ES-I3 (cell line): ENCODE results near the gene FHL2.

Experiments
- H3K36me3 ChIP-seq: 2 replicates; pipeline ENCODE4 v1.6.1; 2013; ENCODE audit warnings: mild to moderate bottlenecking, low read length, control low read depth, moderate library complexity; ENCODE audit not compliant: insufficient read depth
- H3K4me1 ChIP-seq: 2 replicates; pipeline ENCODE4 v1.6.1; 2013; ENCODE audit warnings: mild to moderate bottlenecking, control low read depth, low read length; ENCODE audit not compliant: insufficient read depth
- H3K9ac ChIP-seq: 2 replicates; pipeline ENCODE4 v1.6.1; 2013; ENCODE audit warnings: low read depth, mild to moderate bottlenecking, low read length, moderate library complexity
- H3K9me3 ChIP-seq: 2 replicates; pipeline ENCODE4 v1.6.1; 2013; ENCODE audit warnings: mild to moderate bottlenecking, low read length, moderate library complexity; ENCODE audit not compliant: control insufficient read depth, insufficient read depth

The FHL2 gene, protein sequence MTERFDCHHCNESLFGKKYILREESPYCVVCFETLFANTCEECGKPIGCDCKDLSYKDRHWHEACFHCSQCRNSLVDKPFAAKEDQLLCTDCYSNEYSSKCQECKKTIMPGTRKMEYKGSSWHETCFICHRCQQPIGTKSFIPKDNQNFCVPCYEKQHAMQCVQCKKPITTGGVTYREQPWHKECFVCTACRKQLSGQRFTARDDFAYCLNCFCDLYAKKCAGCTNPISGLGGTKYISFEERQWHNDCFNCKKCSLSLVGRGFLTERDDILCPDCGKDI

GRCh38 chr2:105398336-105399206 is at the start of gene FHL2:
Gene FHL2, minus strand, starts transcription at chr2:105399051. Its CDS starts 12,535 bp downstream, at chr2:105386516.
- peak within 1 kb of the TSS; percentile 87 for H3K9ac ChIP-seq
- H3K9me3 ChIP-seq = no peaks in the 10 kb centered on the region
- no peaks in the 10 kb centered on the region for H3K36me3 ChIP-seq
- peaks cover 23% of the 10 kb centered on the region for H3K4me1 ChIP-seq

DNA sequence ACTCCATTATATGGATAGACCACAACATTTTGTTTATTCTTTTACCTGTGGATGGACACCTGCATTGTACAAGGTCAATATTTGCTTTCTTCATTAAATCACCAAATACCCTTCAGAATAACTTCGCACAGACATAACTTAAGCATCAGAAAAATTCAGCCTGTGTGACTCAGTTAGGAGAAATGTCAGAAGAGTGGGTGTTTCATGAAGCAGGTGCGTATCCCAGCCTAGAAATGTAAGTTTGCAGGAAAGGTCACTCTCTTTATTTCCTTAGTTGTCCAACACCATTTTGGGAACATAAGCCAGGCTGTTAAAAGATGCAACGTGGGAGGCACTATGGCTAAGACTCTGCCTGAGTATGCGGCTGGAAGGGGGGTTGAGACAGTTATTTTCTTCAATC is 48.6 kb upstream of the FHL2 start:
- Histone ChIP-seq H3K9me3 (no peaks in the 10 kb centered on the region), H3K9ac (no peak overlapping the region), H3K36me3 (no peaks in the 10 kb centered on the region), H3K4me1 (peaks cover 6% of the 10 kb centered on the region; the same call in 1 of the 2 replicates)

DNA sequence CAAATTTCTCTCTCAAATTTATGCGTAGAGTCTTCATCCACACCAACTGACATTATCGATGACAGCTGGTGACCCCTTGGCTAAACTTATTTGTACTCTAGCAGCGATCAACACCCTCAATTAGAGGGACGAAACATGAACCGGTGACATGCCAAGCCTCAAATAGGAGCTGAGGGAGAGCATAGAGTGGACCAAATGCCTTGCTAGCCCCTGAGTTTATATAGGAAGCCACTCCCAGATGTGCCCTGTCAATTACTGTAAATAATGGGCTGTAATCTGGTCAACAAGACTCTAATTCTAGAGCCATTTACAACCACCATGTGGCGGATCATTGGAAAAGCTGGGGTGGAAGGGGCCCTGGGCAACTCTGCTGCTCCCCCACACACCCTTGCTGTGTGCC is 47.6 kb upstream of the FHL2 start:
- Histone ChIP-seq H3K9ac (no peak overlapping the region), H3K4me1 (peaks cover 13% of the 10 kb centered on the region), H3K36me3 (no peaks in the 10 kb centered on the region), H3K9me3 (no peaks in the 10 kb centered on the region)

DNA sequence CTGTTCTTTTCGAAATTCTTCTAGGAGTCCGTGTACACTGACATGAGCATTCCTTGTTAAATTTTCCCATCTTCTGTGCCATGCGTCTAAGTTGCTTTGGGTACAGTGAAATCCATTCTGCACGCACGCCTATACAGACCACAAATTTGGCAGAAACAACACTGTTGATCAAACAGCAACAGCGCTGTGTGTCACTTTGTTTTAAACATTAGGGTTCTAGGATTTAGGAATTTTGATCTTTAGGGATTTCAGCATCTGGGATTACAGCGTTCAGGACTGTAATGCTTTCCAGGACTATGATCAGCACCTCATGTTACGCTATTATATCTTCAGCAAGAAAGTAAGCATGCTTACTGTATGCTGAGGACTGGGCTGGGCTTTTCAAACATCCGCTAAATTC is 47.1 kb upstream of the FHL2 start:
- no peak overlapping the region for H3K9ac ChIP-seq

DNA sequence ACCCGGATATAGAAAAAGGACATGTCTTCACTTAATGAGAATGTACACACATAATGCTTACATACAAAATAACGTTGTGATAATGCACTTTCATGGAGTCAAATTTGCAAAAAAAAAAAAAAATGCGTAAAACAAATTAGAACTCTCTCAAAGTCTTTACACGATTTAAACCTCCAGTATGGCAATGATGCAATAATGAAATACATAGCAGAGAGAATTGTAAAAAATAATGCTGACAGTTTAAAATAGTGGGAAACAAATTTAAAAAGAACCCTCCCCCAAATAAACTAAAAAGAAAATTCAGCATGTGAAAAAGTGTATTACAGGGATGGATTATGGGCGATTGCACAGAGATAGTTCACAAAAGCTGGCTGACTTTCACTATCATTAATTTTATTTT is 46.6 kb upstream of the FHL2 start:
- Histone ChIP-seq H3K36me3 (no peaks in the 10 kb centered on the region), H3K9ac (no peak overlapping the region), H3K4me1 (peaks cover 15% of the 10 kb centered on the region), H3K9me3 (no peaks in the 10 kb centered on the region)

More for the DNA sequence above, 47.1 kb upstream of the FHL2 start:
- peaks cover 15% of the 10 kb centered on the region for H3K4me1 ChIP-seq
- no peaks in the 10 kb centered on the region for H3K9me3 ChIP-seq
- no peaks in the 10 kb centered on the region for H3K36me3 ChIP-seq

DNA sequence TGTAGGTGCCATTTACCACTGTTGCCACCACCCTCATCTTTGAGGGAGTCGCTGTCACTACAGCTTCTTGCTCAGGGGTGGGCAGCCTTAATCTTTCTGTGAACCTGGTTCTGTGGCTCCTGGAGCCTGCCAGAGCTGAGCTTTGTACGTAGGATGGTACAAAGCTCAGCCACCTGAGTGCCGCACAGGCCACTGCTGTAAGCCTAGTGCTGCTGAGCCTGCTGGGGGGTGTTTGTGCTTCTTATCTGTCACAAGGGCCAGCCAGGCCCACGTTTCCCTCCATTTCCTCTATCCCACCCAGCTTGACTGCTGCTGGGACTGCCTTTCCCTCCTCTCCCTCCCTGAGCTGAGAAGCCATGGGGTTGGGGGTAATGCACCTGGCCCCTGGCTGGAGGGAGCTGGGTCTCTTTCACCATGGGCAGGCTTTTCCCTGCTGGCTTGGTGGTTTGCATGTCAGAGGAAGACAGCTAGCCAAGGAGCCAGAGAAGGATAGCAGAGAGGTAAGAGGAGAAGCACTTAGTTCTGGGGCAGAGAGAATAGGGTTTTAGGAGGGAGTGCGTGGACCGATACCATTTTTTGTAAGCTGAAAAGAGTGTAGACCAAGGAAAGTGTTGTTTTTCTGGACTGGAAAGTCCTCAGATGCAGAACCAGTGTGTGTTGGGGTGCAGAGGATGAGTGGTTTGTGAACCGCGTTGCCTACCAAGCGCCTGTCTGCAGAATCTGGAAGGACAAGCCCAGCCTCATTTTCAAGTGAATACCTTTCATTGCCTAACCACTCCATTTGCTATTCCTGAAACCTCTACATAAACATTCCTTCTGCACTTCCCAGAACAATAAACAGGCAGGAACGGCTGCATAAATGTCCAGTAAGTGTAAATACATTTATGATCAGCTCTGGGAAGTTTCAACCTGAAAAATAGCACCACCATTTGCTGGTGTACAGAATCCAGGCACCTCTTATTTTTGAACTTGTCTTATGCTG is 45.1 kb upstream of the FHL2 start:
- Histone ChIP-seq H3K36me3 (no peaks in the 10 kb centered on the region), H3K9ac (no peak overlapping the region), H3K4me1 (peaks cover 16% of the 10 kb centered on the region), H3K9me3 (no peaks in the 10 kb centered on the region)

GRCh38 chr2:105442721-105443120 is 43.9 kb upstream of the FHL2 start:
- Histone ChIP-seq H3K9me3 (no peaks in the 10 kb centered on the region), H3K36me3 (no peaks in the 10 kb centered on the region), H3K9ac (no peak overlapping the region), H3K4me1 (peaks cover 20% of the 10 kb centered on the region)

DNA sequence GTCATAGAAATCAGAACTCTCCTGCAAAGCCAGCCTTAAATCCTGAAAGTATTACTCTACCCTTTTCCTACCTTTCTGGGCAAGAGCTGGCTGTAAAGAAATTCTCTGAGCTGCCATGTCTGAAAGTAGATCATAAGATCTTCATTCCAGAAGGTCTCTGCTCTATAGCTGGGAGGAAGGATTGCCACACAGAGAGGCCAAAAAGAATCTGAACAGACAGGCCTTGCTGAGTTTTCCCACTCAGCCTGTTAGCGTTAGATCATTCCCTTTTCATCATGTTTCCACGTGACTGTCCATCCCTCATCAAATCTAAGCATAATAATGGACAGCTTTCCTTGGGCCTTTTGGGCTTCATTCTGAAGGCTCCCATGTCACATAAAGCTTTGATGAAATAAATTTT is 43.2 kb upstream of the FHL2 start:
- Histone ChIP-seq H3K4me1 (peaks cover 20% of the 10 kb centered on the region), H3K9me3 (no peaks in the 10 kb centered on the region), H3K9ac (no peak overlapping the region), H3K36me3 (no peaks in the 10 kb centered on the region)

- no peaks in the 10 kb centered on the region for H3K9me3 ChIP-seq
- no peaks in the 10 kb centered on the region for H3K36me3 ChIP-seq
- H3K9ac ChIP-seq = no peak overlapping the region
- peaks cover 17% of the 10 kb centered on the region for H3K4me1 ChIP-seq
Measured at GRCh38 chr2:105439141-105439540, 40.3 kb upstream of the FHL2 start.

- Histone ChIP-seq H3K36me3 (no peaks in the 10 kb centered on the region), H3K9me3 (no peaks in the 10 kb centered on the region), H3K4me1 (peaks cover 13% of the 10 kb centered on the region), H3K9ac (no peak overlapping the region)
Measured at GRCh38 chr2:105438104-105438929, 39.5 kb upstream of the FHL2 start.

DNA sequence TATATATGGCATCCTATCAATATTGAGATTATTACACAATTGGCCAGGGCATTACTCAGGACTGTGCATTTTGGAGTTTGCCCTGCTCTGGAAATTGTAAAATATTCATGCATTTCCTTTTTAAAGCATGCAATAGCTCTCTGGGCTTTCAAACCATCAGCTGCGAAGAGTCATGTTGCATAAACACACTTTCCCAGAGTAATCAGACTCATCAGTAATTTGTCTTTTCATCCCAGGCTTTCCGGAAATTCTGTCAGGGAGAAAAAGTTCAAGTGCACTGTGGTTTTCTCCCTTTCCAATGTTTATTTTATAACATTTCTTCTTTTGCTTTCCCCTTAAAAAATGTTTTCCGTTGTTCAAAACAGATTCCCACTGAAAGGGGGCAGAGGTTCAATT is 38.9 kb upstream of the FHL2 start:
- H3K4me1 ChIP-seq = peaks cover 13% of the 10 kb centered on the region
- no peak overlapping the region for H3K9ac ChIP-seq
- H3K36me3 ChIP-seq = no peaks in the 10 kb centered on the region
- no peaks in the 10 kb centered on the region for H3K9me3 ChIP-seq

- no peaks in the 10 kb centered on the region for H3K36me3 ChIP-seq
- H3K4me1 ChIP-seq = peaks cover 5% of the 10 kb centered on the region; the same call in 1 of the 2 replicates
- no peak overlapping the region for H3K9ac ChIP-seq
- H3K9me3 ChIP-seq = no peaks in the 10 kb centered on the region
Measured at GRCh38 chr2:105432749-105433148, 33.9 kb upstream of the FHL2 start.

DNA sequence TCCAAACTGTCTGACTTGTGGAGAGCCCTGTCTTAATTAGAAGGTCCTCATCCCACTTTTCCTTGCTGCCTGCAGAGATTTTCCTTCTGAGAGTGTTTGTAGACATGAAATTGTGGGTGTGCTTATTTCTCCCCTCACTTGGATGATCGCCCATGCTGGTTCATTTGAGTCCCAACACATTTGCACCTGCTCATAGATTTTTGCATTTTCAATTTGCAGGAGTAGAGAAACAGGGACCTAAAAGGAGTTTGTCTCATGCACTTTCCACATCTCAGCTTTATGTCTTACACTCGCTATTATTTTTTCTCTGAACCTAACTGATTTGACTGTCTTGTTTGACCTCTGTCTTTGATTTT is 33.2 kb upstream of the FHL2 start:
- Histone ChIP-seq H3K4me1 (peaks cover 10% of the 10 kb centered on the region), H3K9me3 (no peaks in the 10 kb centered on the region), H3K9ac (no peak overlapping the region), H3K36me3 (no peaks in the 10 kb centered on the region)
